Measurements from ENCODE around the gene PSMD14.

PSMD14 gene

DNA sequence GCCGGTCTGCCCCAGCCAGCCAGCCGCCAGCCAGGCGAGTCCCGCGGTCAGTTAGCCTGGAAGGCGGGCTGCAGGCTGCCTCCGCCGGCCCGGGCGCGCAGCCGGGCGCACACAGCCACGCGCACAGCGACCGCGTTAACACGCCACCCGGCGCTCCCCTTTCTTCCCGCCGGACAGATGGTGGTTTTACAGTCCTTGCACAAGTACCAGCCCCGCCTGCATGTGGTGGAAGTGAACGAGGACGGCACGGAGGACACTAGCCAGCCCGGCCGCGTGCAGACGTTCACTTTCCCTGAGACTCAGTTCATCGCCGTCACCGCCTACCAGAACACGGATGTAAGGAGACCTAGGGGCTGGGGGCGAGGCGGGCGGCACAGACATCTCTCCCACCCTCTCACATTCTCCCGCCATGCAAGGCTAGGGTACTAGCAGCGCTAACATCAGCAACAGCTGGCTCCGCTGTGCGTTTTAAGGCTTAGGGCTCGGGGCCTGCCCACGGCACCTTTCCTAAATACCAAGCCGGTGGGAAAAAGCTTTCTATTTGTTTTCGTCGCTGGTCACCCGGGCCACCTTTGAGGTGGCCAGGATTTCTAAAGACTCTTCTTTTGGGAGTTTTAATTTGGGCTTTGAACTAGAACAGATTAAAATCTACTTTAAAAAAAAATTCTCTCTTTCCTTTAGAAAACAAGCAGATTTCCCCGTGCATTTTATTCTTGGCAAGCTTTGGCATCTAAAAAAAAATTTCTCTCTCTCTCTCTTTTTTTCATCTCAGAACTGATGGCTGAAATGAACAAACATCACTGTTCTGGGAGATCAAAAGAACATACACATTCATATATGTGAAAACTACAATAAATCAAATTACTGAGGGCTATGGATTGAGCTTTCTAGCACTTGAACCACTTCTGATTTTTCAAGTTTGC is 110.8 kb downstream of the PSMD14 start:
- Histone ChIP-seq H2AFZ (ENCODE audit: low read length, unreplicated experiment) (peak overlapping the region; percentile 4), H3K27me3 (ENCODE audit: insufficient read depth, low read length) (peaks cover 91% of the 10 kb centered on the region), H3K4me3 (ENCODE audit: low read depth, low read length) (peak overlapping the region; percentile 70), H3K4me1 (ENCODE audit: control insufficient read depth, insufficient read depth, low read length, unreplicated experiment) (peaks cover 13% of the 10 kb centered on the region), H3K27ac (ENCODE audit: low read depth, low read length) (no peak overlapping the region), H3K36me3 (ENCODE audit: insufficient read depth, low read length) (no peaks in the 10 kb centered on the region), H3K79me2 (ENCODE audit: control insufficient read depth, insufficient read depth, low read length, unreplicated experiment) (no peaks in the 10 kb centered on the region)

DNA sequence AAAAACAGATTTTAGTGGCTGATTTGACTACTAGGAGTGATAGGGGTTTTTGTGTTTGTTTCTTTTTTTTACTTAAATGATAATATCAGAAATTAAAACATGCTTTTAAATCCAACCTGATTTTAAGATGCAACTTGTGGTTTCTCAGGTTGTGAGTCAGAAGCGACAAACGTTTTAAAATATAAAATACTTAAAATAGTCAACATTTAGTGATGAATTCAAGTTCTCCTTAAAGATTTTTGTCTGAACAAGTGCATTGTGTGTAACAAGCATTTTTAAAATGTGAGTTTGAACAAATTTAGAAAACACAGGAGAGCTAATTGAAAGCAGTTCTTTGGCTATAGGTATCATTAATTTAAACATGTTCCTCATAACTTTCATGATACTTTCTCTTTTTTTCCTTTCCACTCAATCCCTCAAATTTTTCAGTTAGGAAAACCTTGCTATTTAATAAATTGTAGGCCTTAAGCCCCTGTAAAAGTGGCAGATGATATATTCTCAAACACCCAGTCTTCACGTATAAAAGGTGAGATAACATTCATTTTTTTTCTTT is 111.5 kb downstream of the PSMD14 start:
- Histone ChIP-seq H3K27me3 (ENCODE audit: insufficient read depth, low read length) (peaks cover 98% of the 10 kb centered on the region), H3K4me1 (ENCODE audit: control insufficient read depth, insufficient read depth, low read length, unreplicated experiment) (peaks cover 13% of the 10 kb centered on the region), H3K27ac (ENCODE audit: low read depth, low read length) (no peak overlapping the region), H3K79me2 (ENCODE audit: control insufficient read depth, insufficient read depth, low read length, unreplicated experiment) (no peaks in the 10 kb centered on the region), H3K36me3 (ENCODE audit: insufficient read depth, low read length) (no peaks in the 10 kb centered on the region), H2AFZ (ENCODE audit: low read length, unreplicated experiment) (no peak overlapping the region), H3K4me3 (ENCODE audit: low read depth, low read length) (no peak overlapping the region)

- Histone ChIP-seq H3K4me1 (ENCODE audit: control insufficient read depth, insufficient read depth, low read length, unreplicated experiment) (peaks cover 7% of the 10 kb centered on the region), H3K27me3 (ENCODE audit: insufficient read depth, low read length) (peaks cover 100% of the 10 kb centered on the region), H3K4me3 (ENCODE audit: low read depth, low read length) (no peak overlapping the region), H3K27ac (ENCODE audit: low read depth, low read length) (no peak overlapping the region), H3K79me2 (ENCODE audit: control insufficient read depth, insufficient read depth, low read length, unreplicated experiment) (no peaks in the 10 kb centered on the region), H2AFZ (ENCODE audit: low read length, unreplicated experiment) (no peak overlapping the region), H3K36me3 (ENCODE audit: insufficient read depth, low read length) (no peaks in the 10 kb centered on the region)
These were observed 112.3 kb downstream of the PSMD14 start for GRCh38 chr2:161420406-161421074.

- peaks cover 100% of the 10 kb centered on the region for H3K27me3 ChIP-seq (ENCODE audit: insufficient read depth, low read length)
These were observed 113.5 kb downstream of the PSMD14 start for GRCh38 chr2:161421686-161422085.

GRCh38 chr2:161422816-161423403 is 114.7 kb downstream of the PSMD14 start:
- no peak overlapping the region for H3K4me3 ChIP-seq (ENCODE audit: low read depth, low read length)

More at GRCh38 chr2:161421686-161422085, 113.5 kb downstream of the PSMD14 start:
- Histone ChIP-seq H2AFZ (ENCODE audit: low read length, unreplicated experiment) (no peak overlapping the region), H3K36me3 (ENCODE audit: insufficient read depth, low read length) (no peaks in the 10 kb centered on the region), H3K4me3 (ENCODE audit: low read depth, low read length) (no peak overlapping the region), H3K4me1 (ENCODE audit: control insufficient read depth, insufficient read depth, low read length, unreplicated experiment) (peaks cover 4% of the 10 kb centered on the region), H3K79me2 (ENCODE audit: control insufficient read depth, insufficient read depth, low read length, unreplicated experiment) (no peaks in the 10 kb centered on the region), H3K27ac (ENCODE audit: low read depth, low read length) (no peak overlapping the region)

DNA sequence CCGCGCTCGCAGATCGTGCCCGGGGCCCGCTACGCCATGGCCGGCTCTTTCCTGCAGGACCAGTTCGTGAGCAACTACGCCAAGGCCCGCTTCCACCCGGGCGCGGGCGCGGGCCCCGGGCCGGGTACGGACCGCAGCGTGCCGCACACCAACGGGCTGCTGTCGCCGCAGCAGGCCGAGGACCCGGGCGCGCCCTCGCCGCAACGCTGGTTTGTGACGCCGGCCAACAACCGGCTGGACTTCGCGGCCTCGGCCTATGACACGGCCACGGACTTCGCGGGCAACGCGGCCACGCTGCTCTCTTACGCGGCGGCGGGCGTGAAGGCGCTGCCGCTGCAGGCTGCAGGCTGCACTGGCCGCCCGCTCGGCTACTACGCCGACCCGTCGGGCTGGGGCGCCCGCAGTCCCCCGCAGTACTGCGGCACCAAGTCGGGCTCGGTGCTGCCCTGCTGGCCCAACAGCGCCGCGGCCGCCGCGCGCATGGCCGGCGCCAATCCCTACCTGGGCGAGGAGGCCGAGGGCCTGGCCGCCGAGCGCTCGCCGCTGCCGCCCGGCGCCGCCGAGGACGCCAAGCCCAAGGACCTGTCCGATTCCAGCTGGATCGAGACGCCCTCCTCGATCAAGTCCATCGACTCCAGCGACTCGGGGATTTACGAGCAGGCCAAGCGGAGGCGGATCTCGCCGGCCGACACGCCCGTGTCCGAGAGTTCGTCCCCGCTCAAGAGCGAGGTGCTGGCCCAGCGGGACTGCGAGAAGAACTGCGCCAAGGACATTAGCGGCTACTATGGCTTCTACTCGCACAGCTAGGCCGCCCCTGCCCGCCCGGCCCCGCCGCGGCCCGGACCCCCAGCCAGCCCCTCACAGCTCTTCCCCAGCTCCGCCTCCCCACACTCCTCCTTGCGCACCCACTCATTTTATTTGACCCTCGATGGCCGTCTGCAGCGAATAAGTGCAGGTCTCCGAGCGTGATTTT is 115.5 kb downstream of the PSMD14 start:
- Histone ChIP-seq H3K36me3 (ENCODE audit: insufficient read depth, low read length) (no peaks in the 10 kb centered on the region), H3K79me2 (ENCODE audit: control insufficient read depth, insufficient read depth, low read length, unreplicated experiment) (no peaks in the 10 kb centered on the region), H2AFZ (ENCODE audit: low read length, unreplicated experiment) (peak overlapping the region; percentile 66), H3K4me3 (ENCODE audit: low read depth, low read length) (peak overlapping the region; percentile 65), H3K4me1 (ENCODE audit: control insufficient read depth, insufficient read depth, low read length, unreplicated experiment) (no peaks in the 10 kb centered on the region), H3K27me3 (ENCODE audit: insufficient read depth, low read length) (peaks cover 100% of the 10 kb centered on the region), H3K27ac (ENCODE audit: low read depth, low read length) (no peak overlapping the region)

More at GRCh38 chr2:161422816-161423403, 114.7 kb downstream of the PSMD14 start:
- no peaks in the 10 kb centered on the region for H3K79me2 ChIP-seq (ENCODE audit: control insufficient read depth, insufficient read depth, low read length, unreplicated experiment)
- H3K4me1 ChIP-seq (ENCODE audit: control insufficient read depth, insufficient read depth, low read length, unreplicated experiment) = no peaks in the 10 kb centered on the region
- no peak overlapping the region for H2AFZ ChIP-seq (ENCODE audit: low read length, unreplicated experiment)
- H3K27ac ChIP-seq (ENCODE audit: low read depth, low read length) = no peak overlapping the region
- H3K27me3 ChIP-seq (ENCODE audit: insufficient read depth, low read length) = peaks cover 100% of the 10 kb centered on the region
- H3K36me3 ChIP-seq (ENCODE audit: insufficient read depth, low read length) = no peaks in the 10 kb centered on the region

DNA sequence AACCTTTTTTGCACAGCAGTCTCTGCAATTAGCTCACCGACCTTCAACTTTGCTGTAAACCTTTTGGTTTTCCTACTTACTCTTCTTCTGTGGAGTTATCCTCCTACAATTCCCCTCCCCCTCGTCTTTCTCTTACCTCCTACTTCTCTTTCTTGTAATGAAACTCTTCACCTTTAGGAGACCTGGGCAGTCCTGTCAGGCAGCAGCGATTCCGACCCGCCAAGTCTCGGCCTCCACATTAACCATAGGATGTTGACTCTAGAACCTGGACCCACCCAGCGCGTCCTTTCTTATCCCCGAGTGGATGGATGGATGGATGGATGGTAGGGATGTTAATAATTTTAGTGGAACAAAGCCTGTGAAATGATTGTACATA is 116.2 kb downstream of the PSMD14 start:
- Histone ChIP-seq H3K27ac (ENCODE audit: low read depth, low read length) (no peak overlapping the region), H3K36me3 (ENCODE audit: insufficient read depth, low read length) (no peaks in the 10 kb centered on the region), H3K27me3 (ENCODE audit: insufficient read depth, low read length) (peaks cover 96% of the 10 kb centered on the region), H3K4me3 (ENCODE audit: low read depth, low read length) (peak overlapping the region; percentile 65; the same call in 1 of the 2 replicates), H2AFZ (ENCODE audit: low read length, unreplicated experiment) (no peak overlapping the region), H3K4me1 (ENCODE audit: control insufficient read depth, insufficient read depth, low read length, unreplicated experiment) (no peaks in the 10 kb centered on the region), H3K79me2 (ENCODE audit: control insufficient read depth, insufficient read depth, low read length, unreplicated experiment) (no peaks in the 10 kb centered on the region)

DNA sequence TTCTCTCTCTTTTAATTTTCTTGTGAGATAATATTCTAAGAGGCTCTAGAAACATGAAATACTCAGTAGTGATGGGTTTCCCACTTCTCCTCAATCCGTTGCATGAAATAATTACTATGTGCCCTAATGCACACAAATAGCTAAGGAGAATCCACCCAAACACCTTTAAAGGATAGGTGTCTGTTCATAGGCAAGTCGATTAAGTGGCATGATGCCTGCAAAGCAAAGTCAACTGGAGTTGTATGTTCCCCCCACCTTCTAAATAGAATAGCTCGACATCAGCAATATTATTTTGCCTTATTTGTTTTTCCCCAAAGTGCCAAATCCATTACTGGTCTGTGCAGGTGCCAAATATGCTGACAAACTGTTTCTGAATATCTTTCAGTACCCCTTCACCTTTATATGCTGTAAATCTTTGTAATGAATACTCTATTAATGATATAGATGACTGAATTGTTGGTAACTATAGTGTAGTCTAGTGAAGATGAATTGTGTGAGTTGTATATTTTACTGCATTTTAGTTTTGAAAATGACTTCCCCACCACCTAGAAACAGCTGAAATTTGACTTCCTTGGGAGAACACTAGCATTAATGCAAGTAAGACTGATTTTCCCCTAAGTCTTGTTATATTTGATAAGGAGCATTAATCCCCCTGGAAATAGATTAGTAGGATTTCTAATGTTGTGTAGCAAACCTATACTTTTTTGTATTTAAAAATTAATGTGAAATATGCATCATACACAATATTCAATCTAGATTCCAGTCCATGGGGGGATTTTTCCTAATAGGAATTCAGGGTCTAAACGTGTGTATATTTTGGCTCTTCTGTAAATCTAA is 116.9 kb downstream of the PSMD14 start:
- Histone ChIP-seq H3K79me2 (ENCODE audit: control insufficient read depth, insufficient read depth, low read length, unreplicated experiment) (no peaks in the 10 kb centered on the region), H3K4me1 (ENCODE audit: control insufficient read depth, insufficient read depth, low read length, unreplicated experiment) (no peaks in the 10 kb centered on the region), H3K27me3 (ENCODE audit: insufficient read depth, low read length) (peaks cover 89% of the 10 kb centered on the region), H3K36me3 (ENCODE audit: insufficient read depth, low read length) (no peaks in the 10 kb centered on the region), H3K27ac (ENCODE audit: low read depth, low read length) (no peak overlapping the region), H2AFZ (ENCODE audit: low read length, unreplicated experiment) (no peak overlapping the region), H3K4me3 (ENCODE audit: low read depth, low read length) (no peak overlapping the region)

- H3K27me3 ChIP-seq (ENCODE audit: insufficient read depth, low read length) = peaks cover 85% of the 10 kb centered on the region
- no peak overlapping the region for H3K4me3 ChIP-seq (ENCODE audit: low read depth, low read length)
- H3K4me1 ChIP-seq (ENCODE audit: control insufficient read depth, insufficient read depth, low read length, unreplicated experiment) = no peaks in the 10 kb centered on the region
- no peak overlapping the region for H3K27ac ChIP-seq (ENCODE audit: low read depth, low read length)
- H2AFZ ChIP-seq (ENCODE audit: low read length, unreplicated experiment) = no peak overlapping the region
- H3K36me3 ChIP-seq (ENCODE audit: insufficient read depth, low read length) = no peaks in the 10 kb centered on the region
- H3K79me2 ChIP-seq (ENCODE audit: control insufficient read depth, insufficient read depth, low read length, unreplicated experiment) = no peaks in the 10 kb centered on the region
These were observed 117.7 kb downstream of the PSMD14 start for GRCh38 chr2:161425728-161426454.

Measured in ACC112 (cell line).